HUDEP-2 (cell line): Measurements from ENCODE around the gene RBM17.
"Not testable (repeated sequence)": the region's sequence is repeated elsewhere in the genome, so short reads cannot be mapped to it uniquely, and the experiment has no call there.

Experiments used
- DNase-seq, 76 experiments: peaks; one replicate each; lab custom pipeline; 2025; ENCODE audit not compliant: unreplicated experiment in 76 of 76; lab: John Stamatoyannopoulos, UW

The RBM17 gene

DNA sequence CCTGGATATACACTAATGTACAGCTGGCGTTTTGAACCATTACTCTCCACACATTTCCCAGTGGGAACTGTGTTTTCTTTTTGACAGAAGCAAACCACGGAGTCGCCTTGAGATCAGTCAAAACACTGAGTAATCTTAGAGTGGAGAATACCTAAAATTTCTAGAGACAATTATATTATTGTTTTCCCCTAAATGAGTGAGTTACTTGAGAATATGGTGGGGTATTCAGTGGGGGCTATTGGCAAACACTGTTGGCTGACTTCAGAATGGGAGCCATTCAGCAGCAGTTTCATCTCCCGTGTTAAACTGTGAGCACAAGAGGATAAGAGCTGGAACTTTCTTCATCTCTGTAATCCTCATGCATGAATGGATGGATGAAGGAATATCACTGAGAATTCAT is 32.9 kb upstream of the RBM17 start:
- no peak for DNase-seq

DNA sequence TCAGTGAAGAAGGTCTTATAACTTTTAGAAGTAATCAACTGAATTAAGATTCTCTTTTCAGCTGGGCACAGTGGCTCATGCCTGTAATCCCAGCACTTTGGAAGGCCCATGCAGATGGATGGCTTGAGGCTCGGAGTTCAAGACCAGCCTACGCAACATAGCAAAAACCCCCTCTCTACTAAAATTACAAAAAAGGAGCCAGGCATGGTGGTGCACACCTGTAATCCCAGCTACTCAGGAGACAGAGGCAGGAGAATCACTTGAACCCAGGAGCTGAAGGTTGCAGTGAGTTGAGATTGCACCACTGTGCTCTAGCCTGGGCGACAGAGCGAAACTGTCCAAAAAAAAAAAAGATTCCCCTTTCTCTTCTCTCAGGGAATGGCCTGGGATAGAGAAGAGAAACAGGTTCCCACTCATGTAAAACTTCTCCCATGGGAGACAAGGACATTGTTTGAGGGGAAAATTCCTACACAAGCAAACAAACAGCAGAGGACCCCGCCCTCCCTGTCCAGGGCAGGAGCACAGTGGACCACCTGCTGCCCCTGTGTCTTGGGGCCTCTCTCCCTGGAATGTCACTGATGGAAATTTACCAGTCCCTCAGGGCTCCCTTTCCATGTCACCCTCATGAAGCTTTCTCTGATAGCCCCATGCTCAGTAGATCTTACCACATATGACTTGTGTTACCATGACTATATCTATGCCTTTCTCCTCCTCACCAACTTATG is 32.3 kb upstream of the RBM17 start:
- no peak for DNase-seq

DNA sequence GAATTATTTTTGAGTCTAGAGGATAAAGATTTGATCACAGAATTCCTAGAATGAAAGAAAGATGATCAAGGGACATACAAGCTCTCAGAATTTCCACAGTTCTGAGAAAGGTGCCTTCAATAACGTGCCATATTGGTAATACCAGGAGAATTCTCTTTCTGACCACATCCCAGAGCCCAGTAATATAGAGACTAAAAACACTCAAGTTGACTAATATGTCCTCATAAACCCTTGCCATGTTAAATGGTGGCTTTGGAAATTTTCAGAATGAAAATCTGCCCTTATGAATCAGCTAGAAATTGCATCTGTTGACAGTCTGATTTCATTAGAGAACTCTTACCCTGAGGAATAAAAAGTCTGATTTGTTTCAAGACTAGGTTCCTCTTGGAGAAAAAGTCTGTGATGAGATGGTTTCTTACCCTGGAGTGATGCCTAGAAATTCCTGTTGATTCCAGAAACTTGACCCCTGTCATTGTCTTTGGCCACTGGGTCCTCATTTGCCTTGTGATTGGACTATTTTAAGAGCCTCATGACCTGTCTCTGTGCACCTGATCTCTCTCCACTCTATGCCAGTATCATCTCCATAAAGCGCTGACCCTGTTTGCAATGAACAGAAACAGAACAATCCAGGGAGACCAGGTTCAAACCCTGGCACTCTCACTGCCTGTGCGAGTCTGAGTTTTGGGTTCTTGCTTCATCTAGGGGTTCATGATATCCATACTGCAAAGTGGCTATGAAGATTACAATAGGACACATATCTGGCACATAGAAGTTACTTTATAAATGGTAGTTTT is 30.0 kb upstream of the RBM17 start:
- no peak for DNase-seq

DNA sequence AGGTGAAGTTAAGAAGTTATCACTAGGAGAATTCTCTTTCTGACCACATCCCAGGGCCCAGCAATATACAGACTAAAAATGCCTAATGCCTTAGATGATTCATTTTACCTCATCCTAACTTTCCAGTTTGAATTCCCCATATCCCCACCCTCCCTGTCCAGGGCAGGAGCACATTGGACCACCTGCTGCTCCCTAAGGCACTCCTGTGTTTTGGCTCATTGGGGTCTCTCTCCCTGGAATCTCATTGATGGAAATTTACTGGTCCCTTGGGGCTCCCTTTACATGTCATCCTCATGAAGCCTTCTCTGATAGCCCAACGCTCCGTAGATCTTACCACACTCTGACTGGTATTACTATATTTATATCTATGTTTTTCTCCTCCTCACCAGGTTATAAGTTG is 29.3 kb upstream of the RBM17 start:
- no peak for DNase-seq

DNA sequence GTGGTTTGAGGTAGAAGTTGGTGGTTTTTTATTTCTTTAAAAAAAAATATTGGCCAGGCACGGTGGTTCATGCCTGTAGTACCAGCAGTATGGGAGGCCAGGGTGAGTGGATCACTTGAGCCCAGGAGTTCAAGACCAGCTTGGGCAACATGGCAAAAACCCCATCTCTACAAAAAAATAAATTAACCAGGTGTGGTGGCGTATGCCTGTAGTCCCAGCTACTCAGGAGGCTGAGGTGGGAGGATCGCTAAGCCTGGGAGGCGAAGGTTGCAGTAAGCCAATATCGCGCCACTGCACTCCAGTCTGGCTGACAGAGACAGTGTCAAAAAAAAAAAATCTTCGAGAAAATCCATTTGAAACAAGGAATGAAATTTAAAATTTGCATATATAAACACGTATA is 27.8 kb upstream of the RBM17 start:
- no peak for DNase-seq

DNA sequence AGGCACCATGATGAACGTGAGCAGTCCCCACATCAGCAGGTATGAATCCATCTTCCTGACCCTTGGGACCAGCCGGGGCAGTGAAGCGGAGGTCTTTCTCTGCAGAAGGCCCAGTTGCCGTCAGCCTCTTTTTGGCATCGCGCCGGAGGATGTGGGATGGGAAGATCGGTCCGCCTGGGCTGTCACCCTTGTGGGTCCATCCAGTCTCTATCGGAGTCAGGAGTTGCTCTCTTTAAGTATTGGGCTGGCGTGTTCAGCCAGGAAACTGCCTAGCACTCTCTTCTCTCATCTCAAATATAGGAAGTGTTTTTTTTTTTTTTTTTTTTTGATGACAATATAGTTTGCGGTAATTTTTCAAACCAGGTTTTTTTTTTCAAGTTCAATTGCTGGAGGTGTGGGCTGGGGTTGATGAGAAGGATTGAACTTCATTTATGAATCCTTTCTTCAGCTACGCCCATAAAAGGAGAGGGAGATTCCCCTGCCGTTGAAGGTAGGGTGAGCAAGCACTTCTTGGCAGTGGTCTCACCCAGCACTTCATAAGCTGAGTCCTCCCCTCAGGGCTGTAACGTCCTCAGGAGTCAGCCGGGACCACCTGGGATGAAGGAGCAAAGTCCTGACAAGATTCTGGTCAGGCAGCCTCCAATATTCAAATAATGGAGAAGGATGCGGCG is 26.6 kb upstream of the RBM17 start, which contains the start of gene IL2RA:
TSS of gene IL2RA (minus strand) at position 267 of the 671 bp plus-strand sequence. CDS start at position 51, 216 bp downstream.
- DNase-seq, result no peak

DNA sequence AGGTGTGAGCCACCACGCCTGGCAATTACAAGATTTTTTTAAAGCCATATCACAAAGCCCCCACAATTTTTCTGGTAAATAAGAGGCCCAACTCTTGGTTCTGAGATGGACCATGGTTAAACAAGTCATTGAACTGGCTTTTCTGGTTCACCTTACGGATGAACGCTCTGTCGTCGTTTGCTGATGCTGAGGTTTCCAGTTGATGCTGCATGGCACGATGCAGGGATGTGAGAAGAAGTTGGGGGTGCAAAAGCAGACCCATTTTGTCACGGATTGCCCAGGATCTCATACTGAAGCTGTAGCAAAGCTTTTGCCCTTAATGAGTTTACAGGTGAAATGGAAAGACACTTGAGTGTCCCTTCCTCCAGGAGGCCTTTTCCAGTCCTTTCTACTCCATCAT is 24.7 kb upstream of the RBM17 start:
- no peak for DNase-seq

DNA sequence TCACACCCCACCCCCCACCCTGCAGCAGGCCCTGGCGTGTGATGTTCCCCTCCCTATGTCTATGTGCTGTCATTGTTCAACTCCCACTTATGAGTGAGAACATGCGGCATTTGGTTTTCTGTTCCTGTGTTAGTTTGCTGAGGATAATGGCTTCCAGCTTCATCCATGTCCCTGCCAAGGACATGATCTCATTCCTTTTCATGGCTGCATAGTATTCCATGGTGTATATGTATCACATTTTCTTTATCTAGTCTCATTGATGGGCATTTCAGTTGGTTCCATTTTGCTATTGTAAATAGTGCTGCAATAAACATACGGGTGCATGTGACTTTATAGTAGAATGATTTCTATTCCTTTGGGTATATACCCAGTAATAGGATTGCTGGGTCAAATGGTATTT is 24.1 kb upstream of the RBM17 start:
- not testable (repeated sequence) for DNase-seq

DNA sequence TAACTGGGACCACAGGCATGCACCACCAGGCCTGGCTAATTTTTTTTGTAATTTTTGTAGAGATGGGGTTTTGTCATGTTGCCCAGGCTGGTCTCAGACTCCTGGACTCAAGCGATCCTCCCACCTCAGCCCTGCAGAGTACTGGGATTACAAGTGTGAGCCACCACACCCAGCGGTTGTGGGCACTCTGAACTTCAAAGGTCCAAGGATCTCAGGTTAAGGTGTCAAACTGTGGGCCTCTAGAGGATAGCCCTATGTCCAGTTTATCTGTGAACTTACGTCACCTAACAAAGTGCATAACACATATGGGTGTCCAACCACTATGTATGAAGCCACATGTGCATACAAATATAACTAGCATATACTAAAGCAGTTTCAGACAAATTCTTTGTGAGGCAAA is 23.4 kb upstream of the RBM17 start:
- DNase-seq, result no peak

DNA sequence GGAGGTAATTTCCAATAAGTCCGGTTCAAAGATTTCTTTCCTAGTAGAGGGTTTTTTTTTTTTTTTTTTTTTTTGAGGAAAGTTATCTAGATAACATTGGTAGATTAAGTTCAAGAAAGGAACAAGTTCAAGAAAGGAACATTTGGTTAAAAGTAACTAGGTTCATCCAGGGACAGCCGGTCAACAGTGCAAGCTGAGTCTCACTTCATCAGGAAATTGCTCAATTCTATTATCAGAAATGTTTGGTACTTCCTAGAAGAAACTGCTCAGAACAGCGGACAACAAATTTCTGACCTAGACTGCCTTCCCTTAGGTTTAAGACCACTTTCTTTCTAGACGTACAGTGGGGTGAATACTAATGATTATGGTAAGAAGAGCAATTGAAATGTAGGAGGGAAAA is 23.0 kb upstream of the RBM17 start:
- no peak for DNase-seq

DNA sequence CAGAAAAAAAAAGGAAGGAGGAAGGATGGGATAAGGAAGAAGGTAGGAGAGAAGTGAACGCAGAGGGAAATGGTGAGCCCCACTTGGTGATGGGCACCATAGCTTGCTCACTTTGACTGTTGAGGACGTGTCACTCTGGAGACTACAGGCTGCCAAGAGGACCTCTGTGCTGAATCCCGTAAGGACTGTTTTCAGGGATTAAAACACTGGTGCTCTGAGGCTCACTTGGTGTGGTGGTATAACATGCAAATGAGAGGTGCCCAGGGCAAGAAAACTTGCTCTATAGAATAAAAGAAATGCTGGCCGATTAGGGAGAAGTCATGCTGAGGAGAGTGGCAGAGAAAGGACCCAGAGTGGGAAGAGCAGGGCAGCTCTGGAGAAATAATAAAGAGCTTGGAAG is 21.4 kb upstream of the RBM17 start:
- no peak for DNase-seq

DNA sequence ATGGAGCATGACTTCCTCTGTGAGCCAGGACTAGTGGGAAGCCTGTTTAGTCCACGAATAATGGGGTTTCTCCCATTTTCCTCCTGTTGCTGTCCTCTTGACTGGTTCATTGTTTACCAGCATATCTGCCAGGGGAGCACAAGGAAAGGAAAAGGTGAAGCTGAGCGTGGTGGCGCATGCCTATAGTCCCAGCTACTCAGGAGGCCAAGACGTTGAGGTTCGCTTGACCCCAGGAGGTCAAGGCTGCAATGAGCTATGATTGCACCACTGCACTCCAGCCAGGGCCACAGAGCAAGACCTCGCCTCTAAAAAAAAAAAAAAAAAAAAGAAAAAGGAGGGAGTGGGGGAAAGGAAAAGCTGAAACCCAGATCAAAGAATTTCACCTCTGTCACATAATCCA is 20.8 kb upstream of the RBM17 start:
- no peak for DNase-seq

DNA sequence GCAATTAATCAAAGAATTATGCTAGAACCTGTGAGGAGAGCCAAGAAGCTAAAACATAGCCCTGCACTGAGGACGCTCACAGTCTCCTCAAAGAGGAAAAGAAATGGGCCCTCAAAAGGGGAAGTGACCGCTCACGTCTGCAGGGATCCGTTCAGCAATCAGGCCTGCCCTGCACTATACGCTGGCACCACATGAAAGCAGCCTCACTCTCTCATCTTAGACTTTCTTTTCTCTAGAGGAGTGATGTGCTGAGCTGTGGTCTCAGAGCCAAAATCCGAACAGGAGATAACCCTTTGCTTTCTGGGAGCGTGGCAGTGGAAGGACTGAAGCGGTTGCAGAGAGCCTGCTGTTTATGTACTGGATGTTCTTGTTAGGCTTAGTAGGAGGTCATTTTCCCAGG is 20.4 kb upstream of the RBM17 start:
- no peak for DNase-seq

DNA sequence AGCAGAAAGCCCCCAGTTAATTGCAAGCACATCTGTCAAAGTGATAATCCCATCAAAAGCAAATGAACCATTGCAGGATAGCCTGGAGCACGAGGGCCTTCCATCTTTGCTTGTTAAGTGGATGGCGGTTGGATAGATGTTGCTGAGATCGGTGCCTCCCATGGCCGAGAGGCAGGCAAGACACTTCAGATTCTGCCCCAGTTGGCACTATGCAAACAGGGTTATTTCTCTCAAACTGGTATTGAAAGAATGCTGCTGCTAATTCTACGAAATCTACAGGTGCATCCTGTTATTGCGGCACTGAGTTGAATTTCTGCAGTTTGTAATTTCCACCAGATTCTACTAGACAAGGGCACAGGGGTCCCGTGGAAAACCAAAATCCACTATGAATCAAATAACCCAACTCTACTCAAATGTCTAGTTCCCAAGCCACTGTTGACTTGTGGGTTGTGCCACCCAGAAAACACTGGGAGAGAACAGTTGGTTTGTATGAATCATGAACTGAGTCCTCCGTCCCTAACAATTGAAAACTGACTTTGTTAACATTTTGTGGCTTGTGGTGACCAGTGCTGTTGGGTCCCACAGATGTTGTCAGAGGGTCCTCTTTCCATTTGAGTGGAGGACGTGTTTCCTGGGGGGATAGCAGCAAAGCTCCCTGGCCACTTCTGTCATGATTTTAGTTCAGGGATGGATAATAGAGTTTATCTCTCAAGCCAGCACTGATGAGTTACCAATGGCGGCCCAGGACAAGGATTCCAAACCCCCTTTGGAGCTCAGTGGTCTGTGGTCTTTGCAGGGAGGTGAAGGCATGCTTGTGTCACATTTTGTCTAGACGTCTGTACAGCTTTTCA is 19.5 kb upstream of the RBM17 start:
- DNase-seq, result no peak

DNA sequence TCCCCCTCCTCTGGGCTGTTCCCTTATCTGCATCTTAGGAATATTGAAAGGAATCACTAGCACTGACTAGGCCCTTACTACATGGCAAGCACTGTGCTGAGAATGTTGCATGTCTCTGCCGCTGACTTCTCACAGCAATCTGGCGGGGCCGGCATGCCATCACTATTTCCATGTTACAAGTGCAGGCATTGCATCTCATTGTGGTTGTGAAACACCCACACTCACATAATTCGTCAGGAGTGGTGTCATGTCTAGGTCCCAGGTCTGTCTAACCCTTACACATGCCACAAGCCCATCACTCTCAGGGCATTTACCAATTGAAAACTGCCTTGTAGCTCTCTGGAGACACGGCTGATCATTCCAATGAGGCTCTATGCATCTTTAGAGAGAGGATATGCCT is 18.2 kb upstream of the RBM17 start:
- no peak for DNase-seq

DNA sequence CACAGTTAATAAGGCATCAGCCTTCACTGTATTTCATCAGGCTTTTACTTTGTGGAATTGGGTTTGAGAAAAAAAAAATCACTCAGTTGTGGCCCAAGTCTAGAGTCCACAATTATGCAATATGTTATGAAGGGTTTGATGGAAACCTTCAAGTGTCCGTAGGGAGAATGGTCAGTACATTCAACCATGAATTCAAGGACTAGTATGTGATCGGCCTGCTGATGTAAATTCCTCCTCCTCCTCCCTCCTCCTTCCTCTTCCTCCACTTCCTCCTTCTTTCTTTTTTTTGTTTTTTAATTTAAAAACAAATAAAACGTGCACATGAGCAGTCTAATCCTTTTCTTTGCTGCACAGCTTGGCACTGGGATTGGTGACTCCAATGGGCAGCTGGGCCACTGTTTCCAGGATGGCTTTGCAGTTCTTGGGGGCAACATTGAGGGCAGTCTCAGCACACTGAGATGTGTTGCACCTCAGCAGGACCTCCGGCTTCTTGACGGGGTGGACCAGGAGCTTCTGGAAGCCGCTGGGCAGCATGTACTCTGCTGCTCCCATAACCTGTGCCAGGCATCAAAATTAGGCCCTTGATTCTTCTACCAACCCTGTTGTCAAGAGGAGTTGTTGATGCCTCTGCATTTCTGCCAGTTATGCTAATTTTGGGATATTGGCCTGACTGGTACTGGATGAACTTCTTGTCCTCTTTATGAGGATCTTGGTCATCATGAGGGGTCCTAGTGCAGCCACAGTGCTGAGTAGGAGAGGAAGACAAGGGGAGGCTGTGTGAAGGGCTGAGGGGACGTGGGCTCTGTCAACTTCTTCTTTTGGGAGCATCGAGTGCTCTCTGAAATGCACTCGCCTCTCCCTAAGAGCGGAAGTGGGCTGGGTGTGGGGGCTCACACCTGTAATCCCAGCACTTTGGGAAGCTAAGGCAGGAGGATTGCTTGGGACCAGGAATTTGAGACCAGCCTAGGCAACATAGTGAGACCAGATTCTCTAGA is 17.4 kb upstream of the RBM17 start:
- no peak for DNase-seq

DNA sequence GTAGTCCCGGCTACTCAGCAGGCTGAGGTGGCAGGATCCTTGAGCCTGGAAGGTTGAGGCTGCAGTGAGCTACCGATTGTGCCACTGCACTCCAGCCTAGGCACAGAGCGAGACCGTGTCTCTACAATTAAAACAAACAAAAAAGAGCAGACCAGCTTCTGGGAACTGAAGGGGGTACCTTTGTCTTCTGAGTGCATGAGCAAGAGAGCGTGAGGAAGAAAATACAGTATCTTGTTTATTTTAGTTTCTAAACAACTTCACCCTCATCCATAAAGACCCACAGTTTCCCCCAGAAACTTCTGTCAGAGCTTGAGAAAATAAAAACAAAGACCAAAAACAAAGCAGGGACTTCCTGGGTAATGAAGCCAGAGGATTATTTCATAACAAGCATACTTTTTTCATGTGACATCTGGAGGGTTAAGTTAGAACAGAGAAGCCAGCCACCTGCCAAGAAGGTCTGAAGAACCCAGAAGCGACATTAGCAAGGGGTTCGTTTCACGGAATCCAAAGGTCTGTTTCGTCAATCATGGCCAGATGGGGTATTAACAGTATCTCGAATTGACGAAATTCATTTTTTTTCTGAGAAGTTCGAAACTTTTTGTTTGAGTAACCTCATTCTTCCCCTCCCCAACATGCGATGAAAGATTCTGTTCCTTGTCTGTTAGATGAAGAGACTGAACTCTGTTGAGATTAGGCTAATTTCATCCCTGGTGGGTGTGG is 16.5 kb upstream of the RBM17 start:
- DNase-seq, result no peak

DNA sequence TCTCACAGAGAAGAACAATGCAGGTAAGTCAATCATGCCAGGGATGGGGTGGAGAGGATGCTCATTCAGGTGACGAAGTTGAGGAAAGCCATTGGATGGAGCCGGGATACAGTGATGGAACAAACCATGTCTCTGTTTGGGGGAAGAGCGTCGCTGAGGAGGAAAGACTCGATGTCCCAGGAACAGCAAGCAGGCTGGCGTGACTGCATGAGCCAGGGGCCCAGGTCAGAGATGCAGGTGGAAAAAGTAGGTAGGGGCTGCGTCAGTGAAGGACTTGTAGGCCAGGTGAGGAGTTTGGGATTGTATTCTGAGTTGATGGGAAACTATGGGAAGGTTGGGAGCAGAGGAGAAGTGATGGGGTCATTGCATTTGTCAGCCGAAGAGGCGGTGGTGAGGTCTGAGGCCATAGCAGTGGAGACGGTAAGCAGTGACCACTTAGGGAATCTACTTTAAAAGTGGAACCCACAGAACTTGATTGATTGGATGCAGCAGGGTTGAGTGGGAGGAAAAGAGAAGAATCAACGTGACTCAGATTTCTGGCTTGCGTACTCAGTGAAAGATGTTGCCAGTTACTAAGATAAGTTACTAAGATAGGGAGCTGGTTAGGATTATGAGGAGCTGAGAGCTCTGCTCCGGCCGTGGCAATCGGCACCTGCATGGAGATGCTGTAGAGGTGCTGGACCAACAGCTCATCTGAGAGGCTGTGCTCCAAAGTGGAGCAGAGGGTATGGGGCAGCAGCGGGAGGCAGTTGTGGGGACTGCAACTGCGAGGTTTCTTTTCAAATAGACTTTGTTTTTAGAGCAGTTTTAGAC is 14.1 kb upstream of the RBM17 start:
- DNase-seq, result no peak
